GM18511 (cell line): ENCODE results near the gene EYS.
A peak's percentile ranks its signal among the peaks of the same experiment; 100 is the strongest.

Experiments
- ATAC-seq: cut with Tn5 transposase; IDR thresholded peaks from one replicate; pipeline ENCODE4 v1.9.1; 2021; ENCODE audit warnings: mild to moderate bottlenecking, moderate library complexity; ENCODE audit not compliant: unreplicated experiment

The EYS gene

DNA sequence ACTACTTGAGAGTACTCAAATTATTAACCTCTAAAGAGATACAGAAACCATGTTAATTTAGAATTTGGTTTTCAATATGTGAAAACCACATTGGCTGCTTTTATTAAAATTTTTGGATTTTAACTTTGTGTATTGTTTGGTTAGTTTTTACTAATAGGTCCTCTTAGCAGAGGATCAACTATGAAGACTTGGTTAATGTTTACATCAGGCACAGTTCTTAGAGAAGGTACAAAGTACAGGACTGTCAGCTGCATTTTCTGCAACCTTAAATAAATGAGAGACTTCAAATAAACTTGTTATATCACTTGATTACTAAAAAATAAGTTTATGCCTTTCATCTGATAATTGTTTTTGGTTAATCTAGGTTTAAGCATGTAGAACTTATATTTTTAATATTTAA, 1982.3 kb downstream of the EYS start:
- ATAC-seq = no peak

DNA sequence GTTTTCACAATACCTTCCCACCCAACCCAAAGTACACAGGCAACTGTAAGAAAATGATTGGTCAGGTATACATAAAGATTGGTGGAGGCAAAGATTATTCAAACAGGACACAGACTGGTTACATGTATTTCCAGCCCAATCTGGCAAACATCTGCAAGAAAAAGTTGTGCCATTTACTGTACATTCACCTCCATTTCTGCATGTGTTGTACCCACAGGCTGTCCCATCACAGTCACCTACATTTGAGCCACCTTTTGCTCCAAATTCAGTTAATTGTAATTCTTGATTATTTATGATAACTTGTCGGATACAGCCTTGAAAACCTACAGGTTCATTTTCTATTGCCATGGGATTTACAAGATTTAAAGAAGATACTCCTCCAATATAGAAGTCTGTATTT, 1985.8 kb downstream of the EYS start:
- no peak for ATAC-seq

DNA sequence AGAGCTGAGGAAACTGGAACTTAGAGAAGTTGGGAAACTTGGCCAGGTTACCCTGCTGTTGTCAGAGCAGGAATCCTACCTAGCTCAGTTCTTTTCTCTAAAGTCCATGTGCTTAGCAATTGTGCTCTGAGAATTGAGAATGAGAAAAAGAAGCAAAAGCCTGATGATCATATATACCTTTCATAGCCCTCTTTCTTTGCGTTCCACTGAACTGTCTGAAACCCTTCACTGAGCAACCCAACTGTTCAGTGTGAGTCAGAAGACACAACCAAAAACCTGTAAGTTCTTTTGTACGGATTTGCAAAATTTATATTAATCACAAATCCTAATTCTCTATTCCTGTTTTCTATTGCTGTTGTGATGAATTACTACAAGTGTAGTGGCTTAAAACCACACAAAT, 1990.9 kb downstream of the EYS start:
- no peak for ATAC-seq

DNA sequence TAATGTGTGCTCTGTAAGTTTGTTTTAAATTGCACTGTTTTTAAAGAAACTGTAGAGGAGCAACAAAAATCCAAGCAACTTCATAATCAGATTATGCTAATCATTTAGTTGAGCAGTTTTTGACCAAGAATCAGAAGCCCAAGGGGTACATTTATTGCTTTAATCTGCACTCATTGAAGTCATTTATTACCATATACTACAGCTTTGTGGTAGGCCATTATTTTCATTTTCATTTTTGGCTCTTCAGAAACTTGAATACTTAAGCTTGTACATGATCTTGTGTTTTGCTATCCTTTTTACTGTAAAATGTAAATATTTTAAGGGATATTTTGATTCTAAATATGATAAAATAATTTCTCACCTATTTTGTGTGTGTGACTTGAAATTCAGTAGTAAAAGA, 1992.9 kb downstream of the EYS start:
- peak; percentile 53 for ATAC-seq

DNA sequence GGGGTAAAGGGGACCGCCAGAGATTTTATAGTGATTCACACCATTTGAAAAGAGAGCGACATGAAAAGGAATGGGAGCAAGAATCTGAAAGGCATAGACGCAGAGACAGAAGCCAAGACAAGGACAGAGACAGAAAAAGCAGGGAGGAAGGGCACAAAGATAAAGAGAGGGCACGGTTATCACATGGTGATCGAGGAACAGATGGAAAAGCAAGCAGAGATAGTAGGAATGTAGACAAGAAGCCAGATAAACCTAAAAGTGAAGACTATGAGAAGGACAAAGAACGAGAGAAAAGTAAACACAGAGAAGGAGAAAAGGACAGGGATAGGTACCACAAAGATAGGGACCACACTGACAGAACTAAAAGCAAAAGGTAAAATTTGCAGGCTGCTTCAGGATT, 1993.7 kb downstream of the EYS start:
- no peak for ATAC-seq

DNA sequence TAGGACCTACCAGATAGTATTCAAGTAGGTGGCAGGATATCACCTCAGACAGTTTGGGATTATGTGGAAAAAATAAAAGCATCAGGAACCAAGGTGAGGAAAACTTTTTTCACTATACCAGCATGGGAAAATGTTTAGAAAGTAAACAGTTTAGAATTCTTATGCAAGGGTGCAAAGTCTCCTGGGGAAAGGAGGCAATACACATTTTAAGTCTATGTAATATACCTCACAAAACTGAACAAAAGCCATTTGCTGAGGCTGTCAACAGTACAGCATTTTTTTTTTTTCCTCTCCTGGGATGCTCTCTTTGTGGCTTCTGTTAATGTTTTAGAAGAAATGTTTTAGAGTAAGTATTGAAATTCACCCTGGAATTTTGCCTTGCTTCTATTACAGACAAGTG, 1997.9 kb downstream of the EYS start:
- no peak for ATAC-seq

DNA sequence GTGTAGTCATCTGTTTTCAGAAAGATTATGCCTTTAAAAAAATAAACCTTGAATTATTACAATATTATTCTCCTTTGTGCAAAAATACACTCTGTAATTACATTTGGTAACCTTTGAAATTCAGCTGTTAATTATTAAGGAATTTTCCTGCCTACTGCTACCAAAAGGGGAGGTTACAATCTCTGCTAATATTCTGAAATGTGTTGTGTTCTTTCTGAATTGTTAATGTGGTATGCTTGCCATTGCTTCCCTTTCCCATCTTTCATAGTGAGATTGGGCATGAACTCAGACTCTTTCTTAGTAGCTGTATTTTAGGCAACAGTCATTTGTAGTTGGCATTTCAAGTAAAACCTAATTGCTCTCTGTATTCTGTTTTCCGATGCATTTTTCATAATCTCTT, 1998.4 kb downstream of the EYS start:
- no peak for ATAC-seq

DNA sequence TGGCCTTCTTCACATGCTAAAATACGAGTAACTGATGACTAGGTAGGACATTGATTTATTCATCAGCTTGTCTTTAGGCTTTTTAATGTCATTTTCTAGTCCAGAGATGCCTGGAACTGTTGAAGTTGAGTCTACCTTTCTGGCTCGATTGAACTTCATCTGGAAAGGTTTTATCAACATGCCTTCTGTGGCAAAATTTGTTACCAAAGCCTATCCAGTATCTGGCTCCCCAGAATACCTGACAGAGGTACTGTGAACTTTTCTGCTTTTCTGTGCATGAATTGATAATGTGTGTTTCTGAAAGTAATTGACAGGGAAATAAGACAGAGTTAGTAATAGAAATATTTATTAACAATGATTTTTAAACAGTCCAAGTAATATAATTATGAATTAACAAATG, 2000.4 kb downstream of the EYS start:
- no peak for ATAC-seq

DNA sequence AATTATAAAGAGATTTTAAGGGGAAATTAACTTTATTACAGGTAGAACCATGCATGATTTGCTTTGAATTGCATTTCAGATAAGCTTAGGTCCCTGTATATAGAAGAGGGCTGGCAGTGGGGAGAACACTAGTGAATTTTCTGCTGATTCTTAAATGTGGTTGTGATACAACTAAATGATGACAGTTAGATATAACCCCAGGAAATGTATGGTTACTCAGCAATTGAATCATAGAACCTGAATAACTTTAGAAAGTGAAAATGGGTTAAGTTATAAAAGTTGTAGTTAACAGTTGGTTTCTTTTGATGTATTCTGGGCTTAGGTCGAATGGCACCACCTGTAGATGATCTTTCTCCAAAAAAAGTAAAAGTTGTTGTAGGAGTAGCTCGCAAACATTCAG, 2001.3 kb downstream of the EYS start:
- no peak for ATAC-seq

DNA sequence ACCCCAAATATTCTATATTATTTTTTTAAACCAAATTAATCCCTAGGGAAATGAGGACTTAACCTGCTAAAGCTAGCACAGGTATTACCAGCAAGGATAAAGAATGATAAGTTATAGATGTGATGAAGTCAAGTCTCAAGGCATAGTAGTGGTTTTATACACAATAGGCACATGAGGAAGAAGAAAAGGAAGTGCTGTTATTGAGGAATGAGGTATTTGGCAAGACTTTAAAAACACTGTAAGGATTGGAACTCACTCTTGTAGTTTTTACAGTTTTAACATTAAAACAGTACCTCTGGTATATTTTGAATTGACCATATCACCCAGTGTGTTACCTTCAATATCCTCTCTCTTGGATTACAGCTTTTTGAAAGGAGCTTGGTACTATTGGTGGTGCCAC, 2016.8 kb downstream of the EYS start:
- no peak for ATAC-seq

DNA sequence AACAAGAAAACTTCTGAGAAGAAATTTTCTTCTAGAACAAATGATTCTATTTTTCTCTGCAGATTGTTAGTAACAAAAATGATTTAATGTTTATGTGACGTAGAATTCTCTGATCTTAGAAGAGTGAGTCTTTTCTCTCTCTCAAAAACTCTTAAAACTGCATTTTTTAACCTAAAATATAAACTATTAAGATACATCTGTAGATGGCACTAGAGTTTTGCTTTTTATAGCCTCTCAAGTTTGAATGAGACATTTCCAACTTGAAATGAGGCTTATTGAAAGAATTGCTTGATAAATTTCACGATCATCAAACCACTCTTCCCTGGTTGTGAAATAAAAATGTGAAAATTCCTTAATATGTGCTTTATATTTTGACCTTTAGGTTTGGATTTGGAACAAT, 2017.6 kb downstream of the EYS start:
- ATAC-seq = no peak

DNA sequence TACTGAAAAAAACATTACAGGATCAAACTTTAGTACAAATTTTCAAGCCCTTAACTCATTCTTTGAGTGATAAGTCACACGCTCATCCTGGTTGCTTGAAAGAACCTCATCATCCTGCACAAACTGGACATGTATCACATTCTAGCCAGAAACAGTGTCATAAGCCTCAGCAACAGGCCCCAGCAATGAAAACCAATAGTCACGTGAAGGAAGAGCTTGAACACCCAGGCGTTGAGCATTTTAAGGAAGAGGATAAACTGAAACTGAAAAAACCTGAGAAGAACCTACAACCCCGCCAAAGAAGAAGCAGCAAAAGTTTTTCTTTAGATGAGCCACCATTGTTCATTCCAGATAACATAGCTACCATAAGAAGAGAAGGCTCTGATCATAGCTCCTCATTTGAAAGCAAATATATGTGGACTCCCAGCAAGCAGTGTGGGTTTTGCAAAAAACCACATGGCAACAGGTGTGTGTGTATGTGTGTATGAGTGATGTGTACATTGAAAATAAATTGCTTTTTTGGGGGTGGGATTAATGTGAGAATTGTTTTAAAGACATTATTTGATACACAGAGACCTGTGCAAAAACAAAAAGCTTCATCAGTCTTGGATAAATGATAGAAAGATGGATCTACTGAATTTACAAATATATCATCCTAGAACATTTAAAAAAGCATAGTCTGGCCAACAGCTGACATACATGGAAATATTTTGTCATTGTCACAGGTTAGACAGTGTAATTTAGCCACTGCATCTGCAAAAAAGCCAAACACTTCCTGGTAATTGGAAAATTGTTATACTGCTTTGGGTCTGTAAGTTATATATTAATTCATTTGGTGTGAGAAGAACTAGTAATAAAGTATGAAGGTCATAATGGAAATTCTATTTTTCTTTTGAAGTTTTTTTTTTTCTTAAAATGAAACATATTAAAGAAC, 2021.3 kb downstream of the EYS start:
- peak; percentile 90 for ATAC-seq

DNA sequence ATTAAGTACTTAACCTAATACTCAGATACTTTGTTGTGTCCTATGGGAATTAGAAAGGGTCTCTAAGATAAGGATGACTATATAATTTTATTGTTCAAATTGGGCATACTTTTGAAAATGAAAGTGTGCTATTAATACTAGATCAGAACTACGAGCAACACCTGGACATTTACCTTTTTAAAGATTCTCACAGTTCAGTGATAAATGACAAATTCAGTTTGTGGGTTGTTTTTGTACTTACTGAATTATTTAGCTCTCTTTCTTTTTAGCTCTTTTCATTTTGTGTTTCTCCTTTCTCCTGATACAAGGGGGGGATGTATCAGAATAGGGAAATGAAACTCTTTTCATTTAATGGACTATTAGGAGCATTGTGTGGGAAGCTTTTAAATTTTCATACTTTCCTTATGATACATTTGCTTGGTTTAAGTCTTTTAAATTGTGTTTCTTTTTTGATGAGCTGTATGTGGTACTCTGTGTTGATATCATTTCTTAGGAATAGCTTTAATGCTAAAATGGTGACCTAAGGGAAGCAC, 2023.9 kb downstream of the EYS start:
- no peak for ATAC-seq

DNA sequence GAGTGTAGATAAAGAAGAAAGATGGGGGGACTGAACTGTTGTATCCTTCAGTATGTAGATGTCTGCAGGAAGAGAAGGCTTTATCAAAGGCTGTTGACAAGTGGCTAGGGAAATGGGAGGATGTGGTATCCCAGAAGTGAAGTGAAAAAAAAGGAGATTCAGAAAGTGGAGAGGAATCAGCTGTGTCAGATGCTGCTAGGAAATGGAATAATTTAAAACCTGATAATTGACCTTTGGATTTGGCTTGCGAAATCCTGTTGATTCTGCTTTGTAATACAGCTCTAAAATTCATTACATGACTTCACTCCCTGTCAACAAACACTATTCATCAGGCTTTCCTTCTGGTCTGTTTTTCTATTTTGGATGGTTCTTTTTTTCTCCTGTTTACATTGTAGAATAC, 2029.7 kb downstream of the EYS start:
- ATAC-seq = no peak

DNA sequence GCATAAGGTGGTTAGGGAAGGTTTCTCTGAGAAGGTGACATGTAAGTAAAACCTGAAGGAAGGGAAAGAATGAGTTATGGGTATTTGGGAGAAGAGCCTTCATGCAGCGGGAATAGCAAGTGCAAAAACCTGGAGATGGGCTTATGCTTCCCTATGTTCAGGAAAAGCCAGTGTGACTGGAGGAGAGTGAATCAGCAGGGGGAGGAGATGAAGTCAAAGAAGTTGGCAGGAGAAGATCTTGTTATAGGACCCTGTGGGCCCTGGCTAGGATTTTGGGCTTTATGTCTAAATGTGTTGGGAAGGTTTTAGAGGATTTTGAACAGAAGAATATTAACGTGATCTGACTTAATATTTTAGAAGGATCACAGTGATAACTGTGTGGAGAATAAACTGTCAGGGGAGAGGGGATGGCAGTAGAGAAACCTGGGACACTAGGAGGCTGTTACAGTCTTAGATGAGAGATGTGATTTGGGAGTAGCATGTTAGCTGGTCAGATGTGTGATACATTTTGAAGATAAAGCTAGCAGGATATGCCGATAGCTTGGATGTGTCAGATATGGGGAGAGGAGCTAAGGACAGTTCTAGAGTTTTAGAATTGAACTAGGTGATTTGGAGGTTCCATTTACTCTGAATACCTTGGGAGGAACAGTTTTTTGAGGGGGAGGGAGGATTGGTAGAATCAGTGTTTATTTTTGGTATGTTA, 2030.5 kb downstream of the EYS start:
- ATAC-seq = no peak

DNA sequence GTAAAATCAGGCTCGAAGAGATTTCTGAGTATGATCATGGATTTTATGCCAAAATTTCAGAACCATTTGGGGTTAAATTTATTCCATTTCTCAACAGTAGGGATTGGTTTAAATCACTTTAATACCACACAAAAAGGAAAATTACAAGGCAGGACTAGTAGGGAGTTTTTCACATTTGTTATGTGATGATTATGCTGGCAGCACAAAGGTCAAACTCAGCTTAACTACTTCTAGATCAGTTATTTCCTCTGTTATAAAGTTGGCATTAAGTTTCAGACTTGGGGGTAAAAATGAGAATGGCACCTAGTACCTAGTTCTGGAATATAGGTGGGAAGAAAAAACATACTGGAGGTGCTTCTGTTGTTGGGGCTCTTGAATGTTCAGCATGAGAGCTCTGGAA, 2031.9 kb downstream of the EYS start:
- no peak for ATAC-seq

DNA sequence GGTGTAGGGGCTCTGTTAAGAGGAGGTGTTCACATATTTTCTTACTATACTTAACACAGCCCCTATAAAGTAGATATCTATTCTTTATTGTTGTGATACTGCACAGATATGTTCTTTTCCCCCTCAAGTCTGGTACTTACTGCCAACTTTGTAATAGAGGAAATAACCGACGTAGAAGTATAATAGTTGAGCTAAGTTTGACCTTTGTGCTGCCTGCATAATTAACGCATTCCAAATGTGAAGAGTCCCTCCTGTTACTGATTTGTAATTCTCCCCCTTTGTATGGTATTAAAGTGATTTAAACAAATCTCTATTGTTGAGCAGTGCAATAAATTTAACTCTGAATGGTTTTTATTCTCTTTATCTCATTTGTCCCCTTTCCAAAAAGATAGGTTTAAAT, 2032.4 kb downstream of the EYS start:
- no peak for ATAC-seq

DNA sequence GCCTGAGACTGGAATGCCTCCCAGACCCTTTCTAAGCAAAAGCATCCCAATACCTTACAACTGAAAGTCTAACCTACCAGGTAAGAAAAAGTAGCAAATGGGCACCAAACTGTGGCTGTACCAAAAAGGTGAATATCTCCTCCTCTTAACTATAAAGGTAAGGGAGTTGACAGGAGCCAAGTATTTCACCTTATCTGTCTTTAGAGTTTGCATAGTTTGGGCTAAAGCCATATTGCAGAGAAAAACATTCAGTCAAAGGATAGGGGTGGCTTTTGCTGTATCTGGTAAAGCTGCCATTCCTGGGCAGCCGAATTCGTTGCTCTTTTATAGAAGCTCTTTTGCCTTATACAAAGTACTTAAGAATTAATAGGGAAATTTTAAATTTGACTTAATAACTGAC, 2033.3 kb downstream of the EYS start:
- no peak for ATAC-seq

DNA sequence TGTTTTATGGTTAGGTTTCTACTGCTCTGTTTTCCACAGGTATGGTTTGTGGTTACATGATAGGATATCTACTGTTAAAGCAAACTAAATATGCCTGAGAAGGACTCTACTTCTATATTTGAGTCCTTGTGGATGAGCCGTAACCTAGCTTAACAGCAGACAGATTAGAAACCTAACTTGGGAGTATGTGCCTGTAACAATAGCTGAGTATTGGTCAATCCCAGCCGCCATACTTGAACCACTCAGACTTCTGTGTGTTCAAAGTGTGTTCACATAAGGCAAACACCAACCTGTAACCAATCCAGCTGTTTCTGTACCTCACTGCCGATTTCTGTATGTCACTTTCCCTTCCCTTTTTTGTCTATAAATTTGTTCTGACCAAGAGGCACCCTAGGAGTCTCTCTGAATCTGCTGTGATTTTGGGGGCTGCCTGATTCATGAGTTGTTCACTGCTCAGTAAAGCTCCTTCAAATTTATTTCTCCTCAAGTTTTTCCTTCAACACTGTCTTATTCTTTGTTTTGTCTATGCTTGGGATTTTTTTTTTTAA, 2034.4 kb downstream of the EYS start:
- ATAC-seq = no peak

DNA sequence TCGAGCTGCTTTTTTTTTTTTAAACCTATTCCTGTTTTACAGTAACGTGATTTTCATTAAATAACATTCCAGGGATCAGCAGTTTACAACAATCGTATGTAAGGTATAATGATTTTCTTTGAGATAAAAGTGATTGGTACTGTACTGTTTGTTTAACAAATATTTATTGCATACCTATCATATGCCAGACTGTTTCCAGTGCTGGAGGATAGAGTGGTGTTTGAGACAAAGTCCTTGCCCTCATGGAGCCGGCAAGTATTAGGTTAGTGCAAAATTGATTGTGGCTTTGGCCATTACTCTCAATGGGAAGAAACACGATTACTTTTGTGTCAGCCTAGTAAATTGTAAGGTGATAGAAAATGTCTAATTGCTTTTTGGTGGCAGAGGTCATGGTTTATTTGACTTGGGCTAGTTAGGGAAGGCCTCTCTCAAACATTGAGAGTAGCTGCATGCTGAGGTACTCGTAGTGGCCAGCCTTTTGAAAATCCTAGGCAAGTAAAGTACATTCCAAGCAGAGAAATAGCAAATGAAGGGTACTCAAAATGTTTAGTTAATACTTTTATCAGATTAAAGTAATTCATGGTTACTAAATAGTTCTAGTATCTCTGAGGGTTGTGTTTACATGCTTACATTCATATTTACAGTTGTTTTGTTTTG, 2035.8 kb downstream of the EYS start:
- no peak for ATAC-seq
